HepG2 (cell line): Measurements from ENCODE around the gene SLC30A4. TPM values are rescaled to one million over a fixed set of nuclear protein-coding genes. Genes with fewer than 3 reads are reported as not detected.

Source experiments
- CHCHD3 ChIP-seq: sonication (generic); formaldehyde crosslinking; IDR thresholded peaks from 2 replicates; pipeline ENCODE4 v1.8.0; 2022; ENCODE audit warnings: mild to moderate bottlenecking, missing genetic modification reagents, moderate library complexity
- DBP ChIP-seq: sonication (generic); formaldehyde crosslinking; IDR thresholded peaks from 2 replicates; pipeline ENCODE4 v1.4.0; 2020; ENCODE audit warnings: missing genetic modification reagents; ENCODE audit errors: not compliant biosample characterization
- MED8 ChIP-seq: sonication (generic); formaldehyde crosslinking; IDR thresholded peaks from 2 replicates; pipeline ENCODE4 v1.8.1; 2023; ENCODE audit warnings: mild to moderate bottlenecking, missing genetic modification reagents; ENCODE audit not compliant: insufficient replicate concordance
- MIER2 ChIP-seq: IDR thresholded peaks from 2 replicates; pipeline ENCODE4 v1.6.1; 2016; ENCODE audit warnings: missing biosample characterization, missing genetic modification reagents
- MLX ChIP-seq: IDR thresholded peaks from 2 replicates; pipeline ENCODE4 v1.6.1; 2016
- NFIC ChIP-seq: IDR thresholded peaks from 2 replicates; pipeline ENCODE4 v1.6.1; 2012; ENCODE audit warnings: mild to moderate bottlenecking, low read length, inconsistent platforms
- NR2F2 ChIP-seq: IDR thresholded peaks from 2 replicates; pipeline ENCODE4 v1.6.1; 2012; ENCODE audit warnings: low read depth, inconsistent platforms, borderline replicate concordance
- POLR2AphosphoS5 ChIP-seq: IDR thresholded peaks from 2 replicates; pipeline ENCODE4 v1.6.1; 2012; ENCODE audit warnings: low read depth, low read length
- SOX5 ChIP-seq: IDR thresholded peaks from 2 replicates; pipeline ENCODE4 v1.6.1; 2016; ENCODE audit warnings: borderline replicate concordance
- YEATS4 ChIP-seq: sonication (generic); formaldehyde crosslinking; IDR thresholded peaks from 2 replicates; pipeline ENCODE4 v1.4.0; 2020; ENCODE audit warnings: missing genetic modification reagents, borderline replicate concordance
- ZBTB26 ChIP-seq: IDR thresholded peaks from 2 replicates; pipeline ENCODE4 v1.6.1; 2016; ENCODE audit warnings: missing compliant biosample characterization, missing genetic modification reagents, borderline replicate concordance
- ZBTB39 ChIP-seq: sonication (generic); formaldehyde crosslinking; IDR thresholded peaks from 2 replicates; pipeline ENCODE4 v1.5.0; 2020; ENCODE audit warnings: missing genetic modification reagents
- ZNF577 ChIP-seq: sonication (generic); formaldehyde crosslinking; IDR thresholded peaks from 2 replicates; pipeline ENCODE4 v1.4.0; 2020; ENCODE audit warnings: mild to moderate bottlenecking, low read depth, missing genetic modification reagents, borderline replicate concordance
- ZNF841 ChIP-seq: sonication (generic); formaldehyde crosslinking; IDR thresholded peaks from 2 replicates; pipeline ENCODE4 v1.8.1; 2023; ENCODE audit warnings: missing genetic modification reagents, borderline replicate concordance
- ZSCAN12 ChIP-seq: sonication (generic); formaldehyde crosslinking; IDR thresholded peaks from 2 replicates; pipeline ENCODE4 v1.9.0; 2021; ENCODE audit warnings: mild to moderate bottlenecking, missing genetic modification reagents
- polyA plus RNA-seq, 8 experiments: library from polyadenylated mRNA; depleted of rRNA in 3 of 8; stranded (reverse) in 7 of 8; unstranded in 1 of 8; fragments of >200 nt; fragmentation: Illumina TruSeq in 4 of 8; extraction: Trizol in 4 of 8; gene quantifications; 2 replicates each; pipeline versions ENCODE4 v1.2.1 to v1.2.3, GENCODE V29; 2011 to 2016; ENCODE audit warnings: low read depth in 4 of 8, missing spikeins in 1 of 8, mixed read lengths in 1 of 8; ENCODE audit not compliant: insufficient read depth in 1 of 8
- total RNA-seq, 5 experiments: library from RNA; depleted of rRNA; stranded (reverse); fragments of >200 nt; fragmentation: Illumina TruSeq; extraction: Trizol; gene quantifications; 2 replicates each; pipeline ENCODE4 v1.2.3, GENCODE V29; 2016; ENCODE audit warnings: low read depth in 1 of 5
- TF ChIP-seq, protein P1 (sequence below): sonication (generic); formaldehyde crosslinking; IDR thresholded peaks from 2 replicates; pipeline ENCODE4 v1.9.0; 2021; ENCODE audit warnings: mild to moderate bottlenecking, missing genetic modification reagents

Gene SLC30A4
- total and polyA plus RNA-seq, 2 of the 13 experiments (the other 11 are each of a cell fraction or from before 2014, with no cell fraction given) = 0.01 to 0.04 TPM

- no peak for TF ChIP-seq ZBTB39
- TF ChIP-seq, protein P1, sequence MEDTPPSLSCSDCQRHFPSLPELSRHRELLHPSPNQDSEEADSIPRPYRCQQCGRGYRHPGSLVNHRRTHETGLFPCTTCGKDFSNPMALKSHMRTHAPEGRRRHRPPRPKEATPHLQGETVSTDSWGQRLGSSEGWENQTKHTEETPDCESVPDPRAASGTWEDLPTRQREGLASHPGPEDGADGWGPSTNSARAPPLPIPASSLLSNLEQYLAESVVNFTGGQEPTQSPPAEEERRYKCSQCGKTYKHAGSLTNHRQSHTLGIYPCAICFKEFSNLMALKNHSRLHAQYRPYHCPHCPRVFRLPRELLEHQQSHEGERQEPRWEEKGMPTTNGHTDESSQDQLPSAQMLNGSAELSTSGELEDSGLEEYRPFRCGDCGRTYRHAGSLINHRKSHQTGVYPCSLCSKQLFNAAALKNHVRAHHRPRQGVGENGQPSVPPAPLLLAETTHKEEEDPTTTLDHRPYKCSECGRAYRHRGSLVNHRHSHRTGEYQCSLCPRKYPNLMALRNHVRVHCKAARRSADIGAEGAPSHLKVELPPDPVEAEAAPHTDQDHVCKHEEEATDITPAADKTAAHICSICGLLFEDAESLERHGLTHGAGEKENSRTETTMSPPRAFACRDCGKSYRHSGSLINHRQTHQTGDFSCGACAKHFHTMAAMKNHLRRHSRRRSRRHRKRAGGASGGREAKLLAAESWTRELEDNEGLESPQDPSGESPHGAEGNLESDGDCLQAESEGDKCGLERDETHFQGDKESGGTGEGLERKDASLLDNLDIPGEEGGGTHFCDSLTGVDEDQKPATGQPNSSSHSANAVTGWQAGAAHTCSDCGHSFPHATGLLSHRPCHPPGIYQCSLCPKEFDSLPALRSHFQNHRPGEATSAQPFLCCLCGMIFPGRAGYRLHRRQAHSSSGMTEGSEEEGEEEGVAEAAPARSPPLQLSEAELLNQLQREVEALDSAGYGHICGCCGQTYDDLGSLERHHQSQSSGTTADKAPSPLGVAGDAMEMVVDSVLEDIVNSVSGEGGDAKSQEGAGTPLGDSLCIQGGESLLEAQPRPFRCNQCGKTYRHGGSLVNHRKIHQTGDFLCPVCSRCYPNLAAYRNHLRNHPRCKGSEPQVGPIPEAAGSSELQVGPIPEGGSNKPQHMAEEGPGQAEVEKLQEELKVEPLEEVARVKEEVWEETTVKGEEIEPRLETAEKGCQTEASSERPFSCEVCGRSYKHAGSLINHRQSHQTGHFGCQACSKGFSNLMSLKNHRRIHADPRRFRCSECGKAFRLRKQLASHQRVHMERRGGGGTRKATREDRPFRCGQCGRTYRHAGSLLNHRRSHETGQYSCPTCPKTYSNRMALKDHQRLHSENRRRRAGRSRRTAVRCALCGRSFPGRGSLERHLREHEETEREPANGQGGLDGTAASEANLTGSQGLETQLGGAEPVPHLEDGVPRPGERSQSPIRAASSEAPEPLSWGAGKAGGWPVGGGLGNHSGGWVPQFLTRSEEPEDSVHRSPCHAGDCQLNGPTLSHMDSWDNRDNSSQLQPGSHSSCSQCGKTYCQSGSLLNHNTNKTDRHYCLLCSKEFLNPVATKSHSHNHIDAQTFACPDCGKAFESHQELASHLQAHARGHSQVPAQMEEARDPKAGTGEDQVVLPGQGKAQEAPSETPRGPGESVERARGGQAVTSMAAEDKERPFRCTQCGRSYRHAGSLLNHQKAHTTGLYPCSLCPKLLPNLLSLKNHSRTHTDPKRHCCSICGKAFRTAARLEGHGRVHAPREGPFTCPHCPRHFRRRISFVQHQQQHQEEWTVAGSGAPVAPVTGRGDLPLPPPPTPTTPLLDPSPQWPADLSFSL (CRISPR knock-in tag) = peak; percentile 41; the same call in 1 of the 2 replicates
- no peak for TF ChIP-seq POLR2AphosphoS5
- TF ChIP-seq MLX (CRISPR knock-in tag) = no peak
- TF ChIP-seq ZNF841 = no peak
- TF ChIP-seq SOX5 (CRISPR knock-in tag) = peak; percentile 63; the same call in 1 of the 2 replicates
- TF ChIP-seq MIER2 = no peak
- TF ChIP-seq YEATS4 (CRISPR knock-in tag) = no peak
- TF ChIP-seq NFIC = peak; percentile 67; the same call in 1 of the 2 replicates
- no peak for TF ChIP-seq DBP
- no peak for TF ChIP-seq MED8 (CRISPR knock-in tag)
- TF ChIP-seq NR2F2 = no peak
- TF ChIP-seq ZNF577 = no peak
- TF ChIP-seq ZSCAN12 = no peak
- TF ChIP-seq ZBTB26 (CRISPR knock-in tag) = no peak
- TF ChIP-seq CHCHD3 (CRISPR knock-in tag) = no peak
These were observed 793 bp downstream of the SLC30A4 start (continued) for GRCh38 chr15:45521596-45522327.
